H9 (cell line): Measurements from ENCODE around the gene BACE1-AS. TPM values are rescaled to one million over a fixed set of nuclear protein-coding genes. Genes with fewer than 3 reads are reported as not detected.
"Not testable (repeated sequence)": the region's sequence is repeated elsewhere in the genome, so short reads cannot be mapped to it uniquely, and the experiment has no call there.

ENCODE experiments used
- DNase-seq: peaks from one replicate; pipeline ENCODE4 v3.0.0-alpha.2; 2017
- H2AFZ ChIP-seq: one replicate; pipeline ENCODE4 v1.6.1; 2013; ENCODE audit warnings: mild to moderate bottlenecking, low read length, control low read depth, moderate library complexity
- H2AK5ac ChIP-seq: 2 replicates; pipeline ENCODE4 v1.6.1; 2013; ENCODE audit warnings: low read length, control low read depth, mixed read lengths; ENCODE audit not compliant: insufficient read length
- H2BK120ac ChIP-seq: one replicate; pipeline ENCODE4 v1.6.1; 2013; ENCODE audit warnings: low read depth, mild to moderate bottlenecking, low read length, control low read depth, inconsistent platforms; ENCODE audit not compliant: poor library complexity, severe bottlenecking
- H2BK12ac ChIP-seq: 2 replicates; pipeline ENCODE4 v1.6.1; 2013; ENCODE audit warnings: low read length, control low read depth, mixed read lengths, low read depth; ENCODE audit not compliant: insufficient read length
- H2BK15ac ChIP-seq: 2 replicates; pipeline ENCODE4 v1.6.1; 2013; ENCODE audit warnings: low read depth, low read length, control low read depth
- H2BK20ac ChIP-seq: one replicate; pipeline ENCODE4 v1.6.1; 2013; ENCODE audit warnings: low read depth, mild to moderate bottlenecking, low read length, control low read depth, inconsistent platforms; ENCODE audit not compliant: poor library complexity, severe bottlenecking
- H2BK5ac ChIP-seq: 2 replicates; pipeline ENCODE4 v1.6.1; 2013; ENCODE audit warnings: low read length, control low read depth, mixed read lengths; ENCODE audit not compliant: insufficient read length
- H3K14ac ChIP-seq: 2 replicates; pipeline ENCODE4 v1.6.1; 2013; ENCODE audit warnings: low read length, control low read depth; ENCODE audit not compliant: insufficient read depth
- H3K18ac ChIP-seq: 2 replicates; pipeline ENCODE4 v1.6.1; 2013; ENCODE audit warnings: low read depth, mild to moderate bottlenecking, mixed read lengths, low read length, control low read depth; ENCODE audit not compliant: insufficient read length
- H3K23ac ChIP-seq: 2 replicates; pipeline ENCODE4 v1.6.1; 2013; ENCODE audit warnings: low read length, control low read depth, mixed read lengths, low read depth; ENCODE audit not compliant: insufficient read length
- H3K23me2 ChIP-seq: 2 replicates; pipeline ENCODE4 v1.6.1; 2013; ENCODE audit warnings: low read depth, mild to moderate bottlenecking, mixed read lengths, low read length, control low read depth; ENCODE audit not compliant: insufficient read length, poor library complexity, severe bottlenecking
- H3K27ac ChIP-seq: 2 replicates; pipeline ENCODE4 v1.5.1; 2013; ENCODE audit warnings: low read length, control low read depth, mixed read lengths, low read depth; ENCODE audit not compliant: insufficient read length
- H3K27me3 ChIP-seq: 2 replicates; pipeline ENCODE4 v1.6.1; 2013; ENCODE audit warnings: low read length, control low read depth, inconsistent platforms; ENCODE audit not compliant: insufficient read depth
- H3K4ac ChIP-seq: 2 replicates; pipeline ENCODE4 v1.6.1; 2013; ENCODE audit warnings: low read depth, mild to moderate bottlenecking, control low read depth, inconsistent platforms, low read length, moderate library complexity
- H3K4me1 ChIP-seq: 2 replicates; pipeline ENCODE4 v1.6.1; 2013; ENCODE audit warnings: low read length, control low read depth, inconsistent platforms; ENCODE audit not compliant: insufficient read depth
- H3K4me2 ChIP-seq: 2 replicates; pipeline ENCODE4 v1.6.1; 2013; ENCODE audit warnings: low read length, control low read depth, mixed read lengths; ENCODE audit not compliant: insufficient read length, insufficient read depth
- H3K56ac ChIP-seq: 2 replicates; pipeline ENCODE4 v1.6.1; 2013; ENCODE audit warnings: low read depth, mild to moderate bottlenecking, mixed read lengths, low read length, control low read depth; ENCODE audit not compliant: insufficient read length
- H3K79me1 ChIP-seq: 2 replicates; pipeline ENCODE4 v1.6.1; 2013; ENCODE audit warnings: low read depth, mild to moderate bottlenecking, moderate library complexity, low read length, control low read depth, inconsistent platforms; ENCODE audit not compliant: insufficient read depth, poor library complexity, severe bottlenecking
- H3K79me2 ChIP-seq: 2 replicates; pipeline ENCODE4 v1.6.1; 2013; ENCODE audit warnings: low read length, control low read depth, inconsistent platforms; ENCODE audit not compliant: insufficient read depth
- H3K9ac ChIP-seq: 2 replicates; pipeline ENCODE4 v1.6.1; 2013; ENCODE audit warnings: low read length, control low read depth, mixed read lengths; ENCODE audit not compliant: insufficient read length; ENCODE audit errors: extremely low read depth
- H3K9me3 ChIP-seq: one replicate; pipeline ENCODE4 v1.6.1; 2013; ENCODE audit warnings: low read depth, low read length, inconsistent platforms; ENCODE audit not compliant: control insufficient read depth
- H3T11ph ChIP-seq: one replicate; pipeline ENCODE4 v1.6.1; 2013; ENCODE audit warnings: mild to moderate bottlenecking, low read length, control low read depth, inconsistent platforms
- H4K20me1 ChIP-seq: one replicate; pipeline ENCODE4 v1.6.1; 2013; ENCODE audit not compliant: control insufficient read depth, insufficient read length, insufficient read depth
- H4K5ac ChIP-seq: 2 replicates; pipeline ENCODE4 v1.6.1; 2013; ENCODE audit warnings: low read depth, mild to moderate bottlenecking, mixed read lengths, low read length, control low read depth; ENCODE audit not compliant: insufficient read length
- H4K8ac ChIP-seq: replicated peaks from 2 replicates; pipeline ENCODE4 v1.6.1; 2013; ENCODE audit warnings: low read length, control low read depth, mixed read lengths, low read depth; ENCODE audit not compliant: insufficient read length
- H4K91ac ChIP-seq: 2 replicates; pipeline ENCODE4 v1.6.1; 2013; ENCODE audit warnings: low read depth, mild to moderate bottlenecking, moderate library complexity, mixed read lengths, low read length, control low read depth; ENCODE audit not compliant: insufficient read length
- H3K27ac Mint-ChIP-seq, 3 experiments: 2 replicates in 2 of 3; 3 replicates in 1 of 3; pipeline ENCODE4 v1.8.0; 2020 to 2021; ENCODE audit warnings: mixed read lengths in 3 of 3, mild to moderate bottlenecking in 1 of 3, moderate library complexity in 1 of 3
- H3K27me3 Mint-ChIP-seq: 2 replicates; pipeline ENCODE4 v1.8.0; 2021; ENCODE audit warnings: low read depth, mild to moderate bottlenecking, moderate library complexity, mixed read lengths
- H3K36me3 Mint-ChIP-seq, 3 experiments: 2 replicates in 2 of 3; 3 replicates in 1 of 3; pipeline ENCODE4 v1.8.0; 2020 to 2021; ENCODE audit warnings: low read depth in 3 of 3, mixed read lengths in 3 of 3; ENCODE audit not compliant: insufficient read depth in 1 of 3
- H3K4me1 Mint-ChIP-seq, 2 experiments: 2 replicates each; pipeline ENCODE4 v1.8.0; 2020; ENCODE audit warnings: mixed read lengths in 2 of 2
- H3K4me3 Mint-ChIP-seq, 2 experiments: 2 replicates in 1 of 2; 3 replicates in 1 of 2; pipeline ENCODE4 v1.8.0; 2020 to 2021; ENCODE audit warnings: mild to moderate bottlenecking in 2 of 2, mixed read lengths in 2 of 2, moderate library complexity in 1 of 2
- H3K9me3 Mint-ChIP-seq, 2 experiments: 2 replicates in 1 of 2; 3 replicates in 1 of 2; pipeline ENCODE4 v1.8.0; 2020; ENCODE audit warnings: mild to moderate bottlenecking in 2 of 2, mixed read lengths in 2 of 2, moderate library complexity in 1 of 2
- WGBS: extraction: QIAGEN DNeasy Blood & Tissue Kit; methylation state at CpG from one replicate; pipeline ENCODE4 v1.1.7; 2013; ENCODE audit warnings: missing lambda C conversion rate, low lambda C conversion rate, mixed read lengths; ENCODE audit not compliant: insufficient read length; ENCODE audit errors: extremely low coverage; 5-methylcytosine and 5-hydroxymethylcytosine counted together
- total RNA-seq: library from RNA; stranded (reverse); gene quantifications from 2 replicates; pipeline ENCODE4 v1.2.1, GENCODE V29; 2021
- TF ChIP-seq, protein P1 (sequence below): fragments of 200-600 bp; sonication (generic); conservative IDR thresholded peaks from 3 replicates; pipeline ENCODE4 v1.8.0; 2021; ENCODE audit warnings: antibody characterized with exemption, mild to moderate bottlenecking

Gene BACE1-AS
- total RNA-seq, 1 experiment from 2014 or later = 9.9 TPM

GRCh38 chr11:117271208-117271607, 19.9 kb upstream of the BACE1-AS start:
- Mint-ChIP-seq H3K27ac (no peak overlapping the region), H3K27me3 (peaks cover 8% of the 10 kb centered on the region; the same call in 1 of the 2 replicates), H3K4me3 (no peak overlapping the region), H3K9me3 (no peaks in the 10 kb centered on the region), H3K4me1 (peaks cover 11% of the 10 kb centered on the region in 2 experiments; a peak in 3 of 4 replicates), H3K36me3 (peaks cover 4 to 28% (median 11%) of the 10 kb centered on the region in 3 experiments)
- H4K20me1 ChIP-seq = no peaks in the 10 kb centered on the region
- H3K4me2 ChIP-seq = no peak overlapping the region
- H3T11ph ChIP-seq = no peak overlapping the region
- no peak overlapping the region for H2BK20ac ChIP-seq
- H4K5ac ChIP-seq = no peak overlapping the region
- no peaks in the 10 kb centered on the region for H3K79me2 ChIP-seq
- H2BK12ac ChIP-seq = no peak overlapping the region
- no peak overlapping the region for H2BK5ac ChIP-seq
- no peak overlapping the region for H2BK120ac ChIP-seq
- H4K8ac ChIP-seq = no peak overlapping the region
- no peak overlapping the region for H2AK5ac ChIP-seq
- no peak overlapping the region for H4K91ac ChIP-seq
- H3K18ac ChIP-seq = no peak overlapping the region
- no peak for DNase-seq
- no peaks in the 10 kb centered on the region for H3K4me1 ChIP-seq
- H2BK15ac ChIP-seq = no peak overlapping the region
- no peak overlapping the region for H3K14ac ChIP-seq
- no peak overlapping the region for H3K27ac ChIP-seq
- no peaks in the 10 kb centered on the region for H3K23me2 ChIP-seq
- H3K56ac ChIP-seq = no peak overlapping the region
- WGBS = no CpG with 5 or more reads among the region's 4 CpGs
- no peaks in the 10 kb centered on the region for H3K27me3 ChIP-seq
- no peaks in the 10 kb centered on the region for H3K79me1 ChIP-seq
- TF ChIP-seq, protein P1, sequence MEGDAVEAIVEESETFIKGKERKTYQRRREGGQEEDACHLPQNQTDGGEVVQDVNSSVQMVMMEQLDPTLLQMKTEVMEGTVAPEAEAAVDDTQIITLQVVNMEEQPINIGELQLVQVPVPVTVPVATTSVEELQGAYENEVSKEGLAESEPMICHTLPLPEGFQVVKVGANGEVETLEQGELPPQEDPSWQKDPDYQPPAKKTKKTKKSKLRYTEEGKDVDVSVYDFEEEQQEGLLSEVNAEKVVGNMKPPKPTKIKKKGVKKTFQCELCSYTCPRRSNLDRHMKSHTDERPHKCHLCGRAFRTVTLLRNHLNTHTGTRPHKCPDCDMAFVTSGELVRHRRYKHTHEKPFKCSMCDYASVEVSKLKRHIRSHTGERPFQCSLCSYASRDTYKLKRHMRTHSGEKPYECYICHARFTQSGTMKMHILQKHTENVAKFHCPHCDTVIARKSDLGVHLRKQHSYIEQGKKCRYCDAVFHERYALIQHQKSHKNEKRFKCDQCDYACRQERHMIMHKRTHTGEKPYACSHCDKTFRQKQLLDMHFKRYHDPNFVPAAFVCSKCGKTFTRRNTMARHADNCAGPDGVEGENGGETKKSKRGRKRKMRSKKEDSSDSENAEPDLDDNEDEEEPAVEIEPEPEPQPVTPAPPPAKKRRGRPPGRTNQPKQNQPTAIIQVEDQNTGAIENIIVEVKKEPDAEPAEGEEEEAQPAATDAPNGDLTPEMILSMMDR = no peak
- H3K9me3 ChIP-seq = no peaks in the 10 kb centered on the region
- no peak overlapping the region for H3K23ac ChIP-seq
- H3K9ac ChIP-seq = no peak overlapping the region
- no peak overlapping the region for H2AFZ ChIP-seq
- H3K4ac ChIP-seq = no peak overlapping the region

- peaks cover 11% of the 10 kb centered on the region in 2 experiments; a peak in 3 of 4 replicates for H3K4me1 Mint-ChIP-seq
- H3K4ac ChIP-seq = not testable (repeated sequence)
Measured at GRCh38 chr11:117272175-117272574, 19.0 kb upstream of the BACE1-AS start.

More at GRCh38 chr11:117272175-117272574, 19.0 kb upstream of the BACE1-AS start:
- not testable (repeated sequence) for H4K8ac ChIP-seq, H3K23ac ChIP-seq, H3K56ac ChIP-seq, H2BK120ac ChIP-seq, H2BK20ac ChIP-seq, H3K79me2 ChIP-seq, H2BK5ac ChIP-seq, H3K9me3 ChIP-seq, H3K27me3 Mint-ChIP-seq, H3T11ph ChIP-seq, H3K79me1 ChIP-seq, H3K27me3 ChIP-seq, H3K27ac Mint-ChIP-seq, H3K18ac ChIP-seq, H4K20me1 ChIP-seq, H2AK5ac ChIP-seq, H4K91ac ChIP-seq, H2BK12ac ChIP-seq, H2BK15ac ChIP-seq, H4K5ac ChIP-seq, DNase-seq, H3K4me1 ChIP-seq, H2AFZ ChIP-seq, H3K4me2 ChIP-seq, H3K9me3 Mint-ChIP-seq, H3K9ac ChIP-seq, H3K27ac ChIP-seq, H3K4me3 Mint-ChIP-seq, H3K23me2 ChIP-seq, H3K14ac ChIP-seq
- no CpG with 5 or more reads among the region's 5 CpGs for WGBS
- H3K36me3 Mint-ChIP-seq = peaks cover 3 to 20% (median 8%) of the 10 kb centered on the region in 3 experiments; a peak in 5 of 7 replicates
